ENCODE results near the gene CCDC92B. TPM values are rescaled to one million over a fixed set of nuclear protein-coding genes. Genes with fewer than 3 reads are reported as not detected.

Gene CCDC92B
- total and polyA plus RNA-seq, 8 donors: 0.12 to 1.7 (median 0.48) TPM; not detected in 5

- 64 to 73% (median 66%) methylated on average over 13 of the region's 13 CpGs for WGBS, 5 donors
- no peak overlapping the region for H3K27ac ChIP-seq
- H3K4me1 ChIP-seq: peaks cover 0 to 5% (median under 1%) of the 10 kb centered on the region in 4 donors
- peaks cover 0 to 22% (median 10%) of the 10 kb centered on the region in 3 donors for H3K27me3 ChIP-seq
- H3K36me3 ChIP-seq: no peaks in the 10 kb centered on the region
- no peak overlapping the region for H3K4me3 ChIP-seq
- no peaks in the 10 kb centered on the region for H3K9me3 ChIP-seq
- no peak for TF ChIP-seq EP300 (IDR thresholded peaks at IDR 0.05)
- TF ChIP-seq POLR2AphosphoS5 (IDR thresholded peaks at IDR 0.05): no peak
- TF ChIP-seq, protein P1, sequence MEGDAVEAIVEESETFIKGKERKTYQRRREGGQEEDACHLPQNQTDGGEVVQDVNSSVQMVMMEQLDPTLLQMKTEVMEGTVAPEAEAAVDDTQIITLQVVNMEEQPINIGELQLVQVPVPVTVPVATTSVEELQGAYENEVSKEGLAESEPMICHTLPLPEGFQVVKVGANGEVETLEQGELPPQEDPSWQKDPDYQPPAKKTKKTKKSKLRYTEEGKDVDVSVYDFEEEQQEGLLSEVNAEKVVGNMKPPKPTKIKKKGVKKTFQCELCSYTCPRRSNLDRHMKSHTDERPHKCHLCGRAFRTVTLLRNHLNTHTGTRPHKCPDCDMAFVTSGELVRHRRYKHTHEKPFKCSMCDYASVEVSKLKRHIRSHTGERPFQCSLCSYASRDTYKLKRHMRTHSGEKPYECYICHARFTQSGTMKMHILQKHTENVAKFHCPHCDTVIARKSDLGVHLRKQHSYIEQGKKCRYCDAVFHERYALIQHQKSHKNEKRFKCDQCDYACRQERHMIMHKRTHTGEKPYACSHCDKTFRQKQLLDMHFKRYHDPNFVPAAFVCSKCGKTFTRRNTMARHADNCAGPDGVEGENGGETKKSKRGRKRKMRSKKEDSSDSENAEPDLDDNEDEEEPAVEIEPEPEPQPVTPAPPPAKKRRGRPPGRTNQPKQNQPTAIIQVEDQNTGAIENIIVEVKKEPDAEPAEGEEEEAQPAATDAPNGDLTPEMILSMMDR (IDR thresholded peaks at IDR 0.05): no peak
- TF ChIP-seq POLR2A (IDR thresholded peaks at IDR 0.05): no peak
- intact Hi-C loops (cut with DNase I; ENCODE audit: low total_unique reads): no loop called here
- DNase-seq: no peak
These were observed 31.1 kb downstream of the CCDC92B start for GRCh38 chr17:2718150-2718938.

GRCh38 chr17:2716649-2717048 lies 32.8 kb downstream of the CCDC92B start:
- intact Hi-C loops (cut with DNase I; ENCODE audit: low total_unique reads): no loop called here

DNA sequence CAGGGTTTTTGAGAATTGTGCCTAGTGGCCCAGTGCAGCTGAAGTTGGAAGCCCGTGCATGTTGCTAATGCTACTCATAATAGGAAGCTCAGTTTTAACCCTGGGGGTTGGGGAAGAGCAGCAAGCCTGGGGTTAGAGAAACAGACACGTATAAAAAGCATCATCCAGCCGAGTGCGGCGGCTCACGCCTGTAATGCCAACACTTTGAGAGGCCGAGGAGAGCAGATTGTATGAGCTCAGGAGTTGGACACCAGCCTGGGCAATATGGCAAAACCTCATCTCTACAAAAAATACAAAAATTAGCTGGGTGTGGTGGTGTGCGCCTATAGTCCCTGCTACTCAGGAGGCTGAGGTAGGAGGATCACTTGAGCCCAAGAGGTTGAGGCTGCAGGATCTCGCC lies 35.6 kb downstream of the CCDC92B start:
- peaks cover 24 to 41% (median 34%) of the 10 kb centered on the region in 4 donors for H3K4me1 ChIP-seq
- H3K27me3 ChIP-seq: no peaks in the 10 kb centered on the region
- H3K36me3 ChIP-seq: no peaks in the 10 kb centered on the region
- WGBS, 5 donors: 90 to 95% (median 92%) methylated on average over 9 of the region's 9 CpGs
- H3K27ac ChIP-seq: no peak overlapping the region
- no peaks in the 10 kb centered on the region for H3K9me3 ChIP-seq
- no peak overlapping the region for H3K4me3 ChIP-seq
- intact Hi-C loops (cut with DNase I; ENCODE audit: low total_unique reads): no loop called here
- TF ChIP-seq, protein P1 (IDR thresholded peaks at IDR 0.05): no peak
- no peak for TF ChIP-seq EP300 (IDR thresholded peaks at IDR 0.05)
- no peak for TF ChIP-seq POLR2A (IDR thresholded peaks at IDR 0.05)
- TF ChIP-seq POLR2AphosphoS5 (IDR thresholded peaks at IDR 0.05): no peak
- no peak for DNase-seq

More at GRCh38 chr17:2716649-2717048, 32.8 kb downstream of the CCDC92B start:
- 63 to 74% (median 72%) methylated on average over 5 of the region's 5 CpGs for WGBS, 5 donors
- TF ChIP-seq POLR2A (IDR thresholded peaks at IDR 0.05) (no peak), EP300 (IDR thresholded peaks at IDR 0.05) (no peak), POLR2AphosphoS5 (IDR thresholded peaks at IDR 0.05) (no peak)
- TF ChIP-seq, protein P1 (IDR thresholded peaks at IDR 0.05): no peak
- Histone ChIP-seq H3K27me3 (peaks cover 0 to 5% (median 0%) of the 10 kb centered on the region in 3 donors), H3K4me3 (no peak overlapping the region), H3K4me1 (peaks cover 8 to 19% (median 11%) of the 10 kb centered on the region in 4 donors), H3K36me3 (no peaks in the 10 kb centered on the region), H3K27ac (no peak overlapping the region), H3K9me3 (no peaks in the 10 kb centered on the region)
- no peak for DNase-seq

- no peaks in the 10 kb centered on the region for H3K9me3 ChIP-seq
- peak overlapping the region; percentile 81 to 91 (median 85) for H3K27ac ChIP-seq
- WGBS, 5 donors: 53 to 63% (median 58%) methylated on average over 31 to 36 of the region's 36 CpGs
- TF ChIP-seq POLR2A (IDR thresholded peaks at IDR 0.05): no peak
- TF ChIP-seq, protein P1 (IDR thresholded peaks at IDR 0.05): no peak
- no peak for TF ChIP-seq EP300 (IDR thresholded peaks at IDR 0.05)
- no peak for TF ChIP-seq POLR2AphosphoS5 (IDR thresholded peaks at IDR 0.05)
- DNase-seq: no peak
- intact Hi-C loops (cut with DNase I; ENCODE audit: low total_unique reads): no loop called here
- H3K4me3 ChIP-seq: peak overlapping the region; percentile 78 to 95 (median 94)
- peaks cover 38 to 55% (median 48%) of the 10 kb centered on the region in 4 donors for H3K4me1 ChIP-seq
- H3K36me3 ChIP-seq: no peaks in the 10 kb centered on the region
- H3K27me3 ChIP-seq: no peaks in the 10 kb centered on the region
These were observed 37.0 kb downstream of the CCDC92B start for GRCh38 chr17:2712300-2713043.

All from stomach (tissue), 9 donors.